Measurements from ENCODE around the gene FGF1.

FGF1 gene

GRCh38 chr5:142685418-142686209, at the start of gene FGF1:
Gene FGF1 (minus strand): TSS chr5:142686090. CDS start chr5:142614127, 71,963 bp downstream.
- DNase-seq (ENCODE audit: low read depth), result no peak

- DNase-seq (ENCODE audit: low read depth), result no peak
Observed at GRCh38 chr5:142727735-142728047, 41.8 kb upstream of the FGF1 start.

GRCh38 chr5:142726188-142726731, 40.4 kb upstream of the FGF1 start:
- DNase-seq (ENCODE audit: low read depth), result peak; percentile 95

GRCh38 chr5:142725231-142726187, 39.6 kb upstream of the FGF1 start:
- DNase-seq (ENCODE audit: low read depth), result no peak

- DNase-seq (ENCODE audit: low read depth), result no peak
Observed at GRCh38 chr5:142724821-142725220, 38.9 kb upstream of the FGF1 start.

- DNase-seq (ENCODE audit: low read depth), result no peak
Observed at GRCh38 chr5:142722896-142723295, 37.0 kb upstream of the FGF1 start.

GRCh38 chr5:142722146-142722545, 36.3 kb upstream of the FGF1 start:
- DNase-seq (ENCODE audit: low read depth), result no peak

GRCh38 chr5:142720641-142721271, 34.9 kb upstream of the FGF1 start:
- no peak for DNase-seq (ENCODE audit: low read depth)

- DNase-seq (ENCODE audit: low read depth), result no peak
Observed at GRCh38 chr5:142719836-142720370, 34.0 kb upstream of the FGF1 start.

- peak; percentile 75 for DNase-seq (ENCODE audit: low read depth)
Observed at GRCh38 chr5:142717582-142718215, 31.8 kb upstream of the FGF1 start.

GRCh38 chr5:142716963-142717362, 31.1 kb upstream of the FGF1 start:
- peak; percentile 63 for DNase-seq (ENCODE audit: low read depth)

GRCh38 chr5:142715291-142715690, 29.4 kb upstream of the FGF1 start:
- DNase-seq (ENCODE audit: low read depth), result no peak

- peak; percentile 66 for DNase-seq (ENCODE audit: low read depth)
Observed at GRCh38 chr5:142713121-142713706, 27.3 kb upstream of the FGF1 start.

GRCh38 chr5:142703153-142703552, 17.3 kb upstream of the FGF1 start:
- DNase-seq (ENCODE audit: low read depth), result no peak

- no peak for DNase-seq (ENCODE audit: low read depth)
Observed at GRCh38 chr5:142701673-142702311, 15.9 kb upstream of the FGF1 start.

GRCh38 chr5:142700566-142700965, 14.7 kb upstream of the FGF1 start:
- no peak for DNase-seq (ENCODE audit: low read depth)

- DNase-seq (ENCODE audit: low read depth), result peak; percentile 80
Observed at GRCh38 chr5:142699184-142699720, 13.4 kb upstream of the FGF1 start.

GRCh38 chr5:142698447-142699183, 12.7 kb upstream of the FGF1 start:
- no peak for DNase-seq (ENCODE audit: low read depth)
